Vagina (tissue), 2 donors: ENCODE measurements around the gene MSI2. TPM values are rescaled to one million over a fixed set of nuclear protein-coding genes. Genes with fewer than 3 reads are reported as not detected.

Experiments used
- DNase-seq, 2 donors: peaks; one replicate each; pipeline ENCODE4 v3.0.0-alpha.2; 2017; ENCODE audit errors: extremely low spot score in 2 of 2
- H3K27ac ChIP-seq: fragments of 200-600 bp; sonication (generic); one replicate; pipeline ENCODE4 v1.5.1; 2019
- H3K27me3 ChIP-seq: fragments of 200-600 bp; sonication (generic); one replicate; pipeline ENCODE4 v1.5.1; 2019
- H3K36me3 ChIP-seq, 2 donors: fragments of 200-600 bp; sonication (generic); one replicate each; pipeline ENCODE4 v1.5.1; 2017 to 2019
- H3K4me1 ChIP-seq: fragments of 200-600 bp; sonication (generic); one replicate; pipeline ENCODE4 v1.5.1; 2019
- H3K4me3 ChIP-seq, 2 donors: fragments of 200-600 bp; sonication (generic); 1 replicate in 1 of 2; 2 replicates in 1 of 2; pipeline ENCODE4 v1.5.1; 2016 to 2019
- H3K9me3 ChIP-seq: fragments of 200-600 bp; sonication (generic); one replicate; pipeline ENCODE4 v1.5.1; 2019
- POLR2A ChIP-seq, 2 donors: fragments of 450-650 bp; IDR thresholded peaks; one replicate each; pipeline ENCODE4 v1.6.1; 2017; ENCODE audit warnings: antibody characterized with exemption in 2 of 2, mild to moderate bottlenecking in 2 of 2, moderate library complexity in 2 of 2
- POLR2AphosphoS5 ChIP-seq, 2 donors: sonication (generic); formaldehyde crosslinking; IDR thresholded peaks; one replicate each; pipeline ENCODE4 v1.9.0; 2017; ENCODE audit warnings: antibody characterized with exemption in 2 of 2, mild to moderate bottlenecking in 2 of 2, low read depth in 1 of 2; ENCODE audit not compliant: insufficient read depth in 1 of 2
- intact Hi-C: fragments of 100-400 bp; cut with DNase I; formaldehyde crosslinking; loops from one replicate; pipeline ENCODE4 v1.15.1; 2023
- total RNA-seq: library from RNA; depleted of rRNA; stranded (reverse); fragments of >200 nt; gene quantifications from one replicate; pipeline ENCODE4 v1.2.3, GENCODE V29; 2016
- TF ChIP-seq, protein P1 (sequence below), 3 experiments: fragments of 450-650 bp in 2 of 3; fragments of 200-600 bp in 1 of 3; sonication (generic) in 1 of 3; IDR thresholded peaks; one replicate each; pipeline ENCODE4 v1.5.1; 2017 to 2019; ENCODE audit warnings: antibody characterized with exemption in 3 of 3, mild to moderate bottlenecking in 2 of 3, moderate library complexity in 2 of 3

Gene MSI2
- total RNA-seq, 1 donor from 2014 or later, result 27.3 TPM

DNA sequence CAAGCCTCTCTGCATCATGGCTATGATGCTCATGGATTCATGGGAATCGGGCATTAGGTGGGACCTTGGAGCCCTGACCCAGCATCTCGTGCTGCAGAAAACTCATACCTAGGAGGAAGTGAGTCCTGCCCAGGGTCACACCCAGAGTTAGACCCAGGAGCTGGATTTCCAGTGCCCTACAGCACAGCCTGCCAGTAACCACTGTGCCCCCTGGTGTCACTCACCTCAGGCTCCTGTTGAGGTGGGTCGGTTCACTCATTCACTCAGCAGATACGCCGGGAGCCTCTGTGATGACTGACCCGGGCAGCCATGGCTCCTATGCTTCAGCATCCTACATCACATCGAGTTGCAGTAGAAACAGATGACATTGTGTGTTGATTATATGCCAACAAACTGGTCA is 143.4 kb downstream of the MSI2 start:
- peaks cover 0 to 4% of the 10 kb centered on the region in 2 donors for H3K36me3 ChIP-seq
- H3K27me3 ChIP-seq, result no peaks in the 10 kb centered on the region
- TF ChIP-seq, protein P1, sequence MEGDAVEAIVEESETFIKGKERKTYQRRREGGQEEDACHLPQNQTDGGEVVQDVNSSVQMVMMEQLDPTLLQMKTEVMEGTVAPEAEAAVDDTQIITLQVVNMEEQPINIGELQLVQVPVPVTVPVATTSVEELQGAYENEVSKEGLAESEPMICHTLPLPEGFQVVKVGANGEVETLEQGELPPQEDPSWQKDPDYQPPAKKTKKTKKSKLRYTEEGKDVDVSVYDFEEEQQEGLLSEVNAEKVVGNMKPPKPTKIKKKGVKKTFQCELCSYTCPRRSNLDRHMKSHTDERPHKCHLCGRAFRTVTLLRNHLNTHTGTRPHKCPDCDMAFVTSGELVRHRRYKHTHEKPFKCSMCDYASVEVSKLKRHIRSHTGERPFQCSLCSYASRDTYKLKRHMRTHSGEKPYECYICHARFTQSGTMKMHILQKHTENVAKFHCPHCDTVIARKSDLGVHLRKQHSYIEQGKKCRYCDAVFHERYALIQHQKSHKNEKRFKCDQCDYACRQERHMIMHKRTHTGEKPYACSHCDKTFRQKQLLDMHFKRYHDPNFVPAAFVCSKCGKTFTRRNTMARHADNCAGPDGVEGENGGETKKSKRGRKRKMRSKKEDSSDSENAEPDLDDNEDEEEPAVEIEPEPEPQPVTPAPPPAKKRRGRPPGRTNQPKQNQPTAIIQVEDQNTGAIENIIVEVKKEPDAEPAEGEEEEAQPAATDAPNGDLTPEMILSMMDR (IDR thresholded peaks at IDR 0.05), result no peak
- TF ChIP-seq POLR2A (IDR thresholded peaks at IDR 0.05) (no peak), POLR2AphosphoS5 (IDR thresholded peaks at IDR 0.05; ENCODE audit: insufficient read depth in 1 of 2, low read depth in 1 of 2) (no peak)
- intact Hi-C loops, result no loop called here
- H3K4me3 ChIP-seq, result no peak overlapping the region
- no peak overlapping the region for H3K27ac ChIP-seq
- no peaks in the 10 kb centered on the region for H3K9me3 ChIP-seq
- no peaks in the 10 kb centered on the region for H3K4me1 ChIP-seq
- no peak for DNase-seq

DNA sequence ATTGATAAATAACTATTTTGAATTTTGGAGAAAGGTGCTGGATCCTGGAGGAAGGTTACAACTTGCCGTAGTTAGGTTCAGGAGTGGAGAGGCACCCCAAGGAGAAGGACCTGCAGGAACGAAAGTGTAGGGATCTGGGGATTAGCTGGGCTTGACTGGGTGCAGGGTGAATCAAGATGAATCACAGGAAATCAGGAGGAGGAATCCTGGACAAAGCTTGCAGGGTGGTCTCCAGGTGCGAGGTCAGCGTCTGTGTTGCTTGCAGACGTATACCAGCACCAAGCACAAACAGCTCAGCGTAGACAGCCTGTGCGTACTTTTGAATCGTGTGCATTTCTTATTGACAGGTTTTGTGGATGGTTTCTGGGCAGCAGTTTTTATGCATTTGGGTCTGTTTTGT is 144.3 kb downstream of the MSI2 start:
- DNase-seq, result no peak
- intact Hi-C loops, result no loop called here
- peaks cover 0 to 4% of the 10 kb centered on the region in 2 donors for H3K36me3 ChIP-seq
- no peak overlapping the region for H3K4me3 ChIP-seq
- H3K27ac ChIP-seq, result no peak overlapping the region
- TF ChIP-seq POLR2AphosphoS5 (IDR thresholded peaks at IDR 0.05; ENCODE audit: insufficient read depth in 1 of 2, low read depth in 1 of 2) (no peak), POLR2A (IDR thresholded peaks at IDR 0.05) (no peak)
- TF ChIP-seq, protein P1 (IDR thresholded peaks at IDR 0.05), result no peak
- H3K27me3 ChIP-seq, result no peaks in the 10 kb centered on the region
- H3K4me1 ChIP-seq, result peaks cover under 1% of the 10 kb centered on the region
- H3K9me3 ChIP-seq, result no peaks in the 10 kb centered on the region

DNA sequence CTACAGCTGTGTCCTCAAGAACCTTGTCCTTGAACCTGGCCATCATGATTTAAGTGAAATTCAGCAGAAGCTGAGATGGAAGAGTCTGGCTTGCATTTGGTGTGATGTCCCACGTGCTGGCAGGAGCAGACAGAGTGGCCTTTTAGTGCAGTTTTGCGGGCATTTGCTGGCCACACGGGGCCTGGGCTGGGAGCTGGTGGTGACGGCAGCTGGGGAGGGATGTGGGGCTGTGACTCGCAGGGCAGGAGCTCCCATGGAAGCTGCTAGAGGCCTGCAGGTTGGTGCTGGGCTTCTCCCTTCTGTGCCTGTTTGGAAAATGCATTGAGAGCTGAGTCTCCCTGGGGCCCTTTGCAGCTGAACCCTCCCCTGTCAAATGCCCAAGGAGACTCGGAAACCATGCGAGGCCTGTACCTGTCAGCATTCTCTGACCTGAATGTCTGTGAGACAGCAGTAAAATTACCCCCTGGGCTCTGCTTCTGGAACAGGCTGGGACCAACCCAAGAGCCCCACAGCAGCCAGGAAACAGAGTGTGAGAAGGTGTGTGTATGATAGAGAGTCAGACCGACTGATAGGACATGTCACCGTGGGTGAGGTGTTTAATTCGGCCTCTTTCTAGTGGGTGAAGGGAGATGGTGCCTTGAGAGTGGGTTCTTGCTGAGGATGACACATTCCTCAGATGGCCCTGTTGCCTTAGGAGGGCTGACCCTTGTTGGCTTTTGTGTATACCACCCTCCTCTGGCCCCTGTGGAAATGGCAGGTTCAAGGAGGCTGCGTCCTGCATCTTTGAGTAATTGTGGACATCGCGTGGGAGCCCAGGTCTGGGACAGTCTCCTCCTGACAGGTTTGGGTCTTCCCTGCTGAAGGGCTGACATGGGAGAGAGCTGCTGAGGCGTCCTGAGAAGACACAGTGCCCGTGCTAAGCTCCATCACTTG is 145.5 kb downstream of the MSI2 start:
- H3K27me3 ChIP-seq, result no peaks in the 10 kb centered on the region
- TF ChIP-seq POLR2AphosphoS5 (IDR thresholded peaks at IDR 0.05; ENCODE audit: insufficient read depth in 1 of 2, low read depth in 1 of 2), result no peak
- no peak for TF ChIP-seq POLR2A (IDR thresholded peaks at IDR 0.05)
- TF ChIP-seq, protein P1 (IDR thresholded peaks at IDR 0.05), result no peak
- intact Hi-C loops, result no loop called here
- peaks cover 0 to 4% of the 10 kb centered on the region in 2 donors for H3K36me3 ChIP-seq
- H3K27ac ChIP-seq, result no peak overlapping the region
- no peak for DNase-seq
- H3K4me1 ChIP-seq, result peaks cover 13% of the 10 kb centered on the region
- H3K4me3 ChIP-seq, result no peak overlapping the region
- no peaks in the 10 kb centered on the region for H3K9me3 ChIP-seq

DNA sequence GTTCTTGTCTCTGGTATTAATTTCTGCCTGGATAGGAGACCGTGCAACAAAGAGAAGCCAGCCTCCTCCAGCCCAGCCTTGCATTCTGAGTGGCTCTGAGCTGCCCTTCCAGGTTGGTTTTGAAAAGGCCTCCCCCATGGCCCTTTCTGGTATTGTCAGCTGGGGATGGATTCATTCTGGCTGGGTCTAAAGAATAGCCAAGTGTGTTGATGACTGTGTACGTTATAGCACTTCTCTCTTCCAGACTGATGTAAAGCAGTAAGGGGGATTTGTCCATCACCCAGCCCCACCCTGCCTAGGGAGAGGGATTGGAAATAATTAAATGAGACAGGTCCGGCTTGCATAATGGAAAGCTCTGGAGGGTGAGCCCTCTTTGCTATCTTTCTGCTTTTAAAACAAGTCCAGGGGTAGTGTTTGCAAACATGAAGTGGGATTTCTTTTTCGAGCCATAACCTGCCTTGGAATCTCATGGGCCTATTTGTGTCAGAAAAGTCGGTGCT is 146.4 kb downstream of the MSI2 start:
- Histone ChIP-seq H3K4me3 (no peak overlapping the region), H3K4me1 (peaks cover 18% of the 10 kb centered on the region), H3K36me3 (peaks cover 0 to 4% of the 10 kb centered on the region in 2 donors), H3K9me3 (no peaks in the 10 kb centered on the region), H3K27me3 (no peaks in the 10 kb centered on the region), H3K27ac (no peak overlapping the region)
- no peak for DNase-seq
- TF ChIP-seq POLR2AphosphoS5 (IDR thresholded peaks at IDR 0.05; ENCODE audit: insufficient read depth in 1 of 2, low read depth in 1 of 2) (no peak), POLR2A (IDR thresholded peaks at IDR 0.05) (no peak)
- TF ChIP-seq, protein P1 (IDR thresholded peaks at IDR 0.05), result no peak
- intact Hi-C loops, result no loop called here

DNA sequence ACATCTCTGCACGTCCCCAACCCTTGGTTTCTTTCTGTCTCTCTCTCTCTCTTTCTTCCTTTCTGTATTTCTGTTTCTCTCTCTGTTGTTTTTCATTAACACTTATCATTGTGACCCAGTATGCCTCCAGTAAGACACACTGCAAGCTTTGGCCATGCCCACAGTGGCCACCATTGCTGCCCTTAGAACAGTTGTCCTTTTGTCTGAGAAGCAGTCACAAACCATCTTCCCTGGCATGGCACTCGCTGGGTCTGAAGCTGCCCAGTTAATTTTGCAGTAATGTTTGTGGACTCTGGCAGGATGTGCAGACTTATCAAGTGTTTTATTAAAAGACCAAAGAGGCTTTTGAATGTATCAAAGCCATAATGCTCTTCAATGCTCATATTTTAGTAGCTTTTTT is 146.9 kb downstream of the MSI2 start:
- intact Hi-C loops, result no loop called here
- H3K27me3 ChIP-seq, result no peaks in the 10 kb centered on the region
- H3K9me3 ChIP-seq, result no peaks in the 10 kb centered on the region
- TF ChIP-seq, protein P1 (IDR thresholded peaks at IDR 0.05), result no peak
- TF ChIP-seq POLR2AphosphoS5 (IDR thresholded peaks at IDR 0.05; ENCODE audit: insufficient read depth in 1 of 2, low read depth in 1 of 2) (no peak), POLR2A (IDR thresholded peaks at IDR 0.05) (no peak)
- H3K4me1 ChIP-seq, result peaks cover 18% of the 10 kb centered on the region
- no peak overlapping the region for H3K27ac ChIP-seq
- no peak for DNase-seq
- H3K4me3 ChIP-seq, result no peak overlapping the region
- peaks cover 0 to 4% of the 10 kb centered on the region in 2 donors for H3K36me3 ChIP-seq
